HEK293 (cell line): ENCODE measurements around the gene INSM1.

ENCODE experiments used
- FEZF1 ChIP-seq: fragments of 450-650 bp; formaldehyde crosslinking; IDR thresholded peaks from 2 replicates; pipeline ENCODE4 v1.5.1; 2016; ENCODE audit warnings: missing biosample characterization, missing genetic modification characterization
- GLIS1 ChIP-seq: fragments of 450-650 bp; formaldehyde crosslinking; IDR thresholded peaks from 2 replicates; pipeline ENCODE4 v1.5.1; 2016; ENCODE audit warnings: missing biosample characterization, missing genetic modification characterization
- KLF16 ChIP-seq: fragments of 450-650 bp; formaldehyde crosslinking; IDR thresholded peaks from 2 replicates; pipeline ENCODE4 v1.5.1; 2017; ENCODE audit warnings: missing biosample characterization, missing genetic modification characterization
- TRIM28 ChIP-seq: IDR thresholded peaks from 2 replicates; pipeline ENCODE4 v1.6.1; 2011; ENCODE audit warnings: low read length, control low read depth, borderline replicate concordance
- WT1 ChIP-seq: fragments of 450-650 bp; formaldehyde crosslinking; IDR thresholded peaks from 2 replicates; pipeline ENCODE4 v1.5.1; 2016; ENCODE audit warnings: missing biosample characterization, missing genetic modification characterization
- YY2 ChIP-seq: fragments of 450-650 bp; formaldehyde crosslinking; IDR thresholded peaks from 2 replicates; pipeline ENCODE4 v1.5.1; 2016; ENCODE audit warnings: missing biosample characterization, missing genetic modification characterization
- ZFP37 ChIP-seq: fragments of 450-650 bp; formaldehyde crosslinking; IDR thresholded peaks from 2 replicates; pipeline ENCODE4 v1.5.1; 2016; ENCODE audit warnings: missing biosample characterization, missing genetic modification characterization
- ZNF146 ChIP-seq: fragments of 450-650 bp; formaldehyde crosslinking; IDR thresholded peaks from 2 replicates; pipeline ENCODE4 v1.5.1; 2016; ENCODE audit warnings: missing biosample characterization, missing genetic modification characterization
- ZNF211 ChIP-seq: fragments of 450-650 bp; formaldehyde crosslinking; IDR thresholded peaks from 2 replicates; pipeline ENCODE4 v1.5.1; 2016; ENCODE audit warnings: low read depth, missing biosample characterization, missing genetic modification characterization
- ZNF221 ChIP-seq: fragments of 450-650 bp; formaldehyde crosslinking; IDR thresholded peaks from 2 replicates; pipeline ENCODE4 v1.5.1; 2017; ENCODE audit warnings: missing biosample characterization, missing genetic modification characterization, borderline replicate concordance
- ZNF24 ChIP-seq: fragments of 450-650 bp; formaldehyde crosslinking; IDR thresholded peaks from 2 replicates; pipeline ENCODE4 v1.5.1; 2016; ENCODE audit warnings: missing biosample characterization, missing genetic modification characterization
- ZNF266 ChIP-seq: fragments of 450-650 bp; formaldehyde crosslinking; IDR thresholded peaks from 2 replicates; pipeline ENCODE4 v1.5.1; 2016; ENCODE audit warnings: missing biosample characterization, missing genetic modification characterization, low read depth
- ZNF324 ChIP-seq: fragments of 450-650 bp; formaldehyde crosslinking; IDR thresholded peaks from 2 replicates; pipeline ENCODE4 v1.5.1; 2016; ENCODE audit warnings: missing biosample characterization, missing genetic modification characterization
- ZNF426 ChIP-seq: fragments of 450-650 bp; formaldehyde crosslinking; IDR thresholded peaks from 2 replicates; pipeline ENCODE4 v1.5.1; 2017; ENCODE audit warnings: missing biosample characterization, missing genetic modification characterization, mild to moderate bottlenecking, inconsistent platforms, moderate library complexity
- ZNF521 ChIP-seq: fragments of 450-650 bp; formaldehyde crosslinking; IDR thresholded peaks from 2 replicates; pipeline ENCODE4 v1.5.1; 2017; ENCODE audit warnings: missing biosample characterization, mild to moderate bottlenecking, missing genetic modification characterization
- ZNF529 ChIP-seq: fragments of 450-650 bp; formaldehyde crosslinking; IDR thresholded peaks from 2 replicates; pipeline ENCODE4 v1.5.1; 2017; ENCODE audit warnings: missing genetic modification characterization, missing biosample characterization; ENCODE audit not compliant: insufficient replicate concordance
- ZNF544 ChIP-seq: fragments of 450-650 bp; formaldehyde crosslinking; IDR thresholded peaks from 2 replicates; pipeline ENCODE4 v1.5.0; 2017; ENCODE audit warnings: missing biosample characterization, missing genetic modification characterization
- ZNF548 ChIP-seq: fragments of 450-650 bp; formaldehyde crosslinking; IDR thresholded peaks from 2 replicates; pipeline ENCODE4 v1.5.1; 2016; ENCODE audit warnings: missing biosample characterization, missing genetic modification characterization
- ZNF600 ChIP-seq: fragments of 450-650 bp; formaldehyde crosslinking; IDR thresholded peaks from 2 replicates; pipeline ENCODE4 v1.5.1; 2016; ENCODE audit warnings: missing biosample characterization, missing genetic modification characterization
- ZNF610 ChIP-seq: fragments of 450-650 bp; formaldehyde crosslinking; IDR thresholded peaks from 2 replicates; pipeline ENCODE4 v1.5.1; 2016; ENCODE audit warnings: missing biosample characterization, missing genetic modification characterization, borderline replicate concordance
- ZNF658 ChIP-seq: fragments of 450-650 bp; formaldehyde crosslinking; IDR thresholded peaks from 2 replicates; pipeline ENCODE4; 2016; ENCODE audit warnings: missing biosample characterization, missing genetic modification characterization
- ZNF660 ChIP-seq: fragments of 450-650 bp; IDR thresholded peaks from 2 replicates; pipeline ENCODE4 v1.5.1; 2018; ENCODE audit warnings: missing biosample characterization, mild to moderate bottlenecking, missing genetic modification characterization
- ZNF777 ChIP-seq: fragments of 450-650 bp; formaldehyde crosslinking; IDR thresholded peaks from 2 replicates; pipeline ENCODE4 v1.5.1; 2017; ENCODE audit warnings: missing biosample characterization, missing genetic modification characterization, borderline replicate concordance
- TF ChIP-seq, protein P1 (sequence below): fragments of 450-650 bp; formaldehyde crosslinking; IDR thresholded peaks from 2 replicates; pipeline ENCODE4 v1.5.1; 2016; ENCODE audit warnings: missing biosample characterization, missing genetic modification characterization
- TF ChIP-seq, protein P2 (sequence below): fragments of 450-650 bp; IDR thresholded peaks from 2 replicates; pipeline ENCODE4 v1.5.1; 2018; ENCODE audit warnings: missing biosample characterization, missing genetic modification characterization
- TF ChIP-seq, protein P3 (sequence below): fragments of 450-650 bp; formaldehyde crosslinking; IDR thresholded peaks from 2 replicates; pipeline ENCODE4 v1.5.1; 2016; ENCODE audit warnings: missing biosample characterization, missing genetic modification characterization
- TF ChIP-seq, protein P4 (sequence below): fragments of 450-650 bp; formaldehyde crosslinking; IDR thresholded peaks from 2 replicates; pipeline ENCODE4 v1.5.1; 2016; ENCODE audit warnings: missing biosample characterization, missing genetic modification characterization
- TF ChIP-seq, protein P5 (sequence below): fragments of 450-650 bp; formaldehyde crosslinking; IDR thresholded peaks from 2 replicates; pipeline ENCODE4 v1.5.1; 2017; ENCODE audit warnings: missing biosample characterization, missing genetic modification characterization
- TF ChIP-seq, protein P6 (sequence below): fragments of 450-650 bp; formaldehyde crosslinking; IDR thresholded peaks from 2 replicates; pipeline ENCODE4 v1.5.1; 2017; ENCODE audit warnings: missing biosample characterization, missing genetic modification characterization
- TF ChIP-seq, protein P7 (sequence below): fragments of 450-650 bp; formaldehyde crosslinking; IDR thresholded peaks from 2 replicates; pipeline ENCODE4 v1.5.1; 2017; ENCODE audit warnings: missing biosample characterization, missing genetic modification characterization

INSM1 gene

DNA sequence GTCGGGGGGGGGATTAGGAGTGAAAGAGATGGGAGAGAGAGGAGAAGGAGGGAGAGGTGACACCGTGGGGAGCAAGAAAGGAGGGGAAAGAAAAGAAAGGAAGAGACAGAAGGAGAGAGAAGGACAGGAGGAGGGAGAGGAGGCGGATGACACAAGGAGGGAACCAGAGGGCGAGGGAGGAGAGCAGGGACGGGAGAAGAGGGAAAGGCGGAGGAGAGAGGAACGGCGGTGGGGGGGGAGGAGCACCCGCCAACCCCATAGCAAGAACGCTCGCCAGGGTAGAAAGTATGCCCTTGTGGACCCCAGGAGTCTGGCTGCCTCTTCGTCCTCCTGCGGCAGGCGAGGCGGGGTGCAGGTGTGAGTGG lies 4.5 kb upstream of the INSM1 start (continued):
- TF ChIP-seq, protein P1, sequence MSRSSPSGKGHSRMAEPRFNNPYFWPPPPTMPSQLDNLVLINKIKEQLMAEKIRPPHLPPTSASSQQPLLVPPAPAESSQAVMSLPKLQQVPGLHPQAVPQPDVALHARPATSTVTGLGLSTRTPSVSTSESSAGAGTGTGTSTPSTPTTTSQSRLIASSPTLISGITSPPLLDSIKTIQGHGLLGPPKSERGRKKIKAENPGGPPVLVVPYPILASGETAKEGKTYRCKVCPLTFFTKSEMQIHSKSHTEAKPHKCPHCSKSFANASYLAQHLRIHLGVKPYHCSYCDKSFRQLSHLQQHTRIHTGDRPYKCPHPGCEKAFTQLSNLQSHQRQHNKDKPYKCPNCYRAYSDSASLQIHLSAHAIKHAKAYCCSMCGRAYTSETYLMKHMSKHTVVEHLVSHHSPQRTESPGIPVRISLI (tag by site-specific recombination), result no peak
- TF ChIP-seq ZNF610 (tag by site-specific recombination) (peak; percentile 38; the same call in 1 of the 2 replicates), ZNF146 (tag by site-specific recombination) (no peak), ZNF24 (tag by site-specific recombination) (no peak), ZNF426 (tag by site-specific recombination) (no peak), ZNF221 (no peak), TRIM28 (no peak), ZNF600 (tag by site-specific recombination) (peak; percentile 36; the same call in 1 of the 2 replicates), ZNF660 (no peak), ZNF266 (tag by site-specific recombination) (no peak), WT1 (tag by site-specific recombination) (peak; percentile 61), ZNF521 (no peak), FEZF1 (tag by site-specific recombination) (no peak), GLIS1 (tag by site-specific recombination) (peak; percentile 87), YY2 (tag by site-specific recombination) (no peak), ZNF548 (tag by site-specific recombination) (no peak), ZNF544 (tag by site-specific recombination) (no peak), ZNF777 (tag by site-specific recombination) (no peak), ZFP37 (tag by site-specific recombination) (no peak), ZNF211 (tag by site-specific recombination) (no peak), KLF16 (no peak), ZNF324 (no peak), ZNF529 (tag by site-specific recombination) (no peak), ZNF658 (tag by site-specific recombination) (no peak)
- TF ChIP-seq, protein P2, sequence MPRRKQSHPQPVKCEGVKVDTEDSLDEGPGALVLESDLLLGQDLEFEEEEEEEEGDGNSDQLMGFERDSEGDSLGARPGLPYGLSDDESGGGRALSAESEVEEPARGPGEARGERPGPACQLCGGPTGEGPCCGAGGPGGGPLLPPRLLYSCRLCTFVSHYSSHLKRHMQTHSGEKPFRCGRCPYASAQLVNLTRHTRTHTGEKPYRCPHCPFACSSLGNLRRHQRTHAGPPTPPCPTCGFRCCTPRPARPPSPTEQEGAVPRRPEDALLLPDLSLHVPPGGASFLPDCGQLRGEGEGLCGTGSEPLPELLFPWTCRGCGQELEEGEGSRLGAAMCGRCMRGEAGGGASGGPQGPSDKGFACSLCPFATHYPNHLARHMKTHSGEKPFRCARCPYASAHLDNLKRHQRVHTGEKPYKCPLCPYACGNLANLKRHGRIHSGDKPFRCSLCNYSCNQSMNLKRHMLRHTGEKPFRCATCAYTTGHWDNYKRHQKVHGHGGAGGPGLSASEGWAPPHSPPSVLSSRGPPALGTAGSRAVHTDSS (tag by site-specific recombination), result no peak
- TF ChIP-seq, protein P3, sequence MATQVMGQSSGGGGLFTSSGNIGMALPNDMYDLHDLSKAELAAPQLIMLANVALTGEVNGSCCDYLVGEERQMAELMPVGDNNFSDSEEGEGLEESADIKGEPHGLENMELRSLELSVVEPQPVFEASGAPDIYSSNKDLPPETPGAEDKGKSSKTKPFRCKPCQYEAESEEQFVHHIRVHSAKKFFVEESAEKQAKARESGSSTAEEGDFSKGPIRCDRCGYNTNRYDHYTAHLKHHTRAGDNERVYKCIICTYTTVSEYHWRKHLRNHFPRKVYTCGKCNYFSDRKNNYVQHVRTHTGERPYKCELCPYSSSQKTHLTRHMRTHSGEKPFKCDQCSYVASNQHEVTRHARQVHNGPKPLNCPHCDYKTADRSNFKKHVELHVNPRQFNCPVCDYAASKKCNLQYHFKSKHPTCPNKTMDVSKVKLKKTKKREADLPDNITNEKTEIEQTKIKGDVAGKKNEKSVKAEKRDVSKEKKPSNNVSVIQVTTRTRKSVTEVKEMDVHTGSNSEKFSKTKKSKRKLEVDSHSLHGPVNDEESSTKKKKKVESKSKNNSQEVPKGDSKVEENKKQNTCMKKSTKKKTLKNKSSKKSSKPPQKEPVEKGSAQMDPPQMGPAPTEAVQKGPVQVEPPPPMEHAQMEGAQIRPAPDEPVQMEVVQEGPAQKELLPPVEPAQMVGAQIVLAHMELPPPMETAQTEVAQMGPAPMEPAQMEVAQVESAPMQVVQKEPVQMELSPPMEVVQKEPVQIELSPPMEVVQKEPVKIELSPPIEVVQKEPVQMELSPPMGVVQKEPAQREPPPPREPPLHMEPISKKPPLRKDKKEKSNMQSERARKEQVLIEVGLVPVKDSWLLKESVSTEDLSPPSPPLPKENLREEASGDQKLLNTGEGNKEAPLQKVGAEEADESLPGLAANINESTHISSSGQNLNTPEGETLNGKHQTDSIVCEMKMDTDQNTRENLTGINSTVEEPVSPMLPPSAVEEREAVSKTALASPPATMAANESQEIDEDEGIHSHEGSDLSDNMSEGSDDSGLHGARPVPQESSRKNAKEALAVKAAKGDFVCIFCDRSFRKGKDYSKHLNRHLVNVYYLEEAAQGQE (tag by site-specific recombination), result peak; percentile 44; the same call in 1 of the 2 replicates
- TF ChIP-seq, protein P4, sequence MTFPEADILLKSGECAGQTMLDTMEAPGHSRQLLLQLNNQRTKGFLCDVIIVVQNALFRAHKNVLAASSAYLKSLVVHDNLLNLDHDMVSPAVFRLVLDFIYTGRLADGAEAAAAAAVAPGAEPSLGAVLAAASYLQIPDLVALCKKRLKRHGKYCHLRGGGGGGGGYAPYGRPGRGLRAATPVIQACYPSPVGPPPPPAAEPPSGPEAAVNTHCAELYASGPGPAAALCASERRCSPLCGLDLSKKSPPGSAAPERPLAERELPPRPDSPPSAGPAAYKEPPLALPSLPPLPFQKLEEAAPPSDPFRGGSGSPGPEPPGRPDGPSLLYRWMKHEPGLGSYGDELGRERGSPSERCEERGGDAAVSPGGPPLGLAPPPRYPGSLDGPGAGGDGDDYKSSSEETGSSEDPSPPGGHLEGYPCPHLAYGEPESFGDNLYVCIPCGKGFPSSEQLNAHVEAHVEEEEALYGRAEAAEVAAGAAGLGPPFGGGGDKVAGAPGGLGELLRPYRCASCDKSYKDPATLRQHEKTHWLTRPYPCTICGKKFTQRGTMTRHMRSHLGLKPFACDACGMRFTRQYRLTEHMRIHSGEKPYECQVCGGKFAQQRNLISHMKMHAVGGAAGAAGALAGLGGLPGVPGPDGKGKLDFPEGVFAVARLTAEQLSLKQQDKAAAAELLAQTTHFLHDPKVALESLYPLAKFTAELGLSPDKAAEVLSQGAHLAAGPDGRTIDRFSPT, result no peak
- TF ChIP-seq, protein P5, sequence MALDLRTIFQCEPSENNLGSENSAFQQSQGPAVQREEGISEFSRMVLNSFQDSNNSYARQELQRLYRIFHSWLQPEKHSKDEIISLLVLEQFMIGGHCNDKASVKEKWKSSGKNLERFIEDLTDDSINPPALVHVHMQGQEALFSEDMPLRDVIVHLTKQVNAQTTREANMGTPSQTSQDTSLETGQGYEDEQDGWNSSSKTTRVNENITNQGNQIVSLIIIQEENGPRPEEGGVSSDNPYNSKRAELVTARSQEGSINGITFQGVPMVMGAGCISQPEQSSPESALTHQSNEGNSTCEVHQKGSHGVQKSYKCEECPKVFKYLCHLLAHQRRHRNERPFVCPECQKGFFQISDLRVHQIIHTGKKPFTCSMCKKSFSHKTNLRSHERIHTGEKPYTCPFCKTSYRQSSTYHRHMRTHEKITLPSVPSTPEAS (tag by site-specific recombination), result no peak
- TF ChIP-seq, protein P6, sequence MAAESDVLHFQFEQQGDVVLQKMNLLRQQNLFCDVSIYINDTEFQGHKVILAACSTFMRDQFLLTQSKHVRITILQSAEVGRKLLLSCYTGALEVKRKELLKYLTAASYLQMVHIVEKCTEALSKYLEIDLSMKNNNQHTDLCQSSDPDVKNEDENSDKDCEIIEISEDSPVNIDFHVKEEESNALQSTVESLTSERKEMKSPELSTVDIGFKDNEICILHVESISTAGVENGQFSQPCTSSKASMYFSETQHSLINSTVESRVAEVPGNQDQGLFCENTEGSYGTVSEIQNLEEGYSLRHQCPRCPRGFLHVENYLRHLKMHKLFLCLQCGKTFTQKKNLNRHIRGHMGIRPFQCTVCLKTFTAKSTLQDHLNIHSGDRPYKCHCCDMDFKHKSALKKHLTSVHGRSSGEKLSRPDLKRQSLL (tag by site-specific recombination), result no peak
- TF ChIP-seq, protein P7, sequence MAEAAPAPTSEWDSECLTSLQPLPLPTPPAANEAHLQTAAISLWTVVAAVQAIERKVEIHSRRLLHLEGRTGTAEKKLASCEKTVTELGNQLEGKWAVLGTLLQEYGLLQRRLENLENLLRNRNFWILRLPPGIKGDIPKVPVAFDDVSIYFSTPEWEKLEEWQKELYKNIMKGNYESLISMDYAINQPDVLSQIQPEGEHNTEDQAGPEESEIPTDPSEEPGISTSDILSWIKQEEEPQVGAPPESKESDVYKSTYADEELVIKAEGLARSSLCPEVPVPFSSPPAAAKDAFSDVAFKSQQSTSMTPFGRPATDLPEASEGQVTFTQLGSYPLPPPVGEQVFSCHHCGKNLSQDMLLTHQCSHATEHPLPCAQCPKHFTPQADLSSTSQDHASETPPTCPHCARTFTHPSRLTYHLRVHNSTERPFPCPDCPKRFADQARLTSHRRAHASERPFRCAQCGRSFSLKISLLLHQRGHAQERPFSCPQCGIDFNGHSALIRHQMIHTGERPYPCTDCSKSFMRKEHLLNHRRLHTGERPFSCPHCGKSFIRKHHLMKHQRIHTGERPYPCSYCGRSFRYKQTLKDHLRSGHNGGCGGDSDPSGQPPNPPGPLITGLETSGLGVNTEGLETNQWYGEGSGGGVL, result peak; percentile 80
